Rectal smooth muscle tissue (tissue), 1 donor: Measurements from ENCODE around the gene SLC27A4.

Experiments
- H3K27ac ChIP-seq: one replicate; pipeline ENCODE4 v1.7.0; 2013; ENCODE audit warnings: low read depth, low read length, inconsistent platforms
- H3K27me3 ChIP-seq: one replicate; pipeline ENCODE4 v1.7.0; 2013; ENCODE audit warnings: low read length; ENCODE audit not compliant: control insufficient read depth, insufficient read depth
- H3K36me3 ChIP-seq: one replicate; pipeline ENCODE4 v1.7.0; 2013; ENCODE audit warnings: low read length; ENCODE audit not compliant: control insufficient read depth, insufficient read depth
- H3K4me1 ChIP-seq: one replicate; pipeline ENCODE4 v1.7.0; 2013; ENCODE audit warnings: low read length; ENCODE audit not compliant: control insufficient read depth, insufficient read depth
- H3K4me3 ChIP-seq: one replicate; pipeline ENCODE4 v1.7.0; 2013; ENCODE audit warnings: low read length
- H3K9ac ChIP-seq: one replicate; pipeline ENCODE4 v1.7.0; 2013; ENCODE audit warnings: low read length

The SLC27A4 gene

DNA sequence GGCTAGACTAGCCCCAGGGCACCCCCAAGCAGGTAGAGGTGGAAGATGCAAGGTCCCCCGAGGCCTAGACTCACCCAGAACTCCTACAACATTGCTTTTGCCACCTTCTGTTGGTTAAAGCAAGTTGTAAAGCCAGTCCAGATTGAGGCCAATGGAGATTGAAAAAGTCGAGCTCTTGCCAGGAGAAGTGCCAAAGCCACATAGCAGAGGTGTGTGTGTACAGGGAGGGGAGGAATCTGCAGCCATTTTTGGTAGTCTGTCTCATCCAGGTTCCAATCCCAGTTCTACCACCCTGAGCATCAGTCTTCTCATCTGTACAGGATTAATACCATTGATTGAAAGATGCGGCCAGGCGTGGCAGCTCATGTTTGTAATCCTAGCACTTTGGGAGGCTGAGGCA is 18.5 kb downstream of the SLC27A4 start:
- no peaks in the 10 kb centered on the region for H3K27me3 ChIP-seq
- peaks cover 9% of the 10 kb centered on the region for H3K4me1 ChIP-seq
- H3K4me3 ChIP-seq, result no peak overlapping the region
- no peak overlapping the region for H3K27ac ChIP-seq
- peaks cover 8% of the 10 kb centered on the region for H3K36me3 ChIP-seq
- H3K9ac ChIP-seq, result no peak overlapping the region

DNA sequence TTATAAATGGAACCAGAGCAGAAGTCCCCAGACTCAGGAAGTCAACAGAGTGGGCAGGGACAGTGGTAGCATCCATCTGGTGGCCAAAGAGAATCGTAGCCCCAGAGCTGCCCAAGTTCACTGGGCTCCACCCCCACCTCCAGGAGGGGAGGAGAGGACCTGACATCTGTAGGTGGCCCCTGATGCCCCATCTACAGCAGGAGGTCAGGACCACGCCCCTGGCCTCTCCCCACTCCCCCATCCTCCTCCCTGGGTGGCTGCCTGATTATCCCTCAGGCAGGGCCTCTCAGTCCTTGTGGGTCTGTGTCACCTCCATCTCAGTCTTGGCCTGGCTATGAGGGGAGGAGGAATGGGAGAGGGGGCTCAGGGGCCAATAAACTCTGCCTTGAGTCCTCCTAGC is 20.5 kb downstream of the SLC27A4 start:
- Histone ChIP-seq H3K36me3 (peaks cover under 1% of the 10 kb centered on the region), H3K9ac (no peak overlapping the region), H3K4me1 (peaks cover 14% of the 10 kb centered on the region), H3K27ac (no peak overlapping the region), H3K27me3 (no peaks in the 10 kb centered on the region), H3K4me3 (no peak overlapping the region)

DNA sequence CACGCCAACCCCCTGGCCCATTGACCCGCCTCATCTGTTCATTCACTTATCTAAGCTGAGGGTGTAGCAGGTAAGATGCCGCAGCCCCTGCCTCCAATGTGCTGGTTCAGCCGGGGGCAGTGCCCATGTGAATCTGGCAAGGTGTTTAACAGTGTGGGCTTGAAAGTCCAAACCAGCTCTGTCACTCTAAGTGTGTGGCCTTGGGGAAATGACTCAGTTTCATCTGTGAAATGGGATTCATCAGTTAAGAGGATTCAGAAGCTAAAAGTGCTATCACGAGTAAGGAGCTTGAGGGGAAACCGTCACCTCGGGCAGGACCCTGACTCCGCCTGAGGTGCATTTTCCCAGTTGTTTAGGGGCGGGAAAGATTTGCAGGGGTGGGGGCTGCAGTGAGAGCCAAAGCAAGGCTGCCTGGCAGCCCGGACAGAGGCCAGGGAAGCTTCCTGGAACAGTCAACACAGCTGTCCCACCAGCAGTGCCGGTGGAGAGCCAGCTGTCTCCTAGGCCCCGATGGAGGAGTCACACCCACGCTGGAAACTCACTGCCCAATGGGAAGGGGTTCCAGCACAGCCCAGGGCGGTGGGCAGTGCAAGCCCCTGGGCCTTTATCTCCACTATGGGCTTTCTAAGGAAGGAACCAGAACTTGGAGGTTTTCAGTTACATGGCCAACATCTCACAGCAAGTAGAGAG is 21.1 kb downstream of the SLC27A4 start:
- H3K27me3 ChIP-seq, result no peaks in the 10 kb centered on the region
- no peak overlapping the region for H3K27ac ChIP-seq
- peak overlapping the region; percentile 90 for H3K4me3 ChIP-seq
- H3K9ac ChIP-seq, result peak overlapping the region; percentile 70
- no peaks in the 10 kb centered on the region for H3K36me3 ChIP-seq
- peaks cover 14% of the 10 kb centered on the region for H3K4me1 ChIP-seq

DNA sequence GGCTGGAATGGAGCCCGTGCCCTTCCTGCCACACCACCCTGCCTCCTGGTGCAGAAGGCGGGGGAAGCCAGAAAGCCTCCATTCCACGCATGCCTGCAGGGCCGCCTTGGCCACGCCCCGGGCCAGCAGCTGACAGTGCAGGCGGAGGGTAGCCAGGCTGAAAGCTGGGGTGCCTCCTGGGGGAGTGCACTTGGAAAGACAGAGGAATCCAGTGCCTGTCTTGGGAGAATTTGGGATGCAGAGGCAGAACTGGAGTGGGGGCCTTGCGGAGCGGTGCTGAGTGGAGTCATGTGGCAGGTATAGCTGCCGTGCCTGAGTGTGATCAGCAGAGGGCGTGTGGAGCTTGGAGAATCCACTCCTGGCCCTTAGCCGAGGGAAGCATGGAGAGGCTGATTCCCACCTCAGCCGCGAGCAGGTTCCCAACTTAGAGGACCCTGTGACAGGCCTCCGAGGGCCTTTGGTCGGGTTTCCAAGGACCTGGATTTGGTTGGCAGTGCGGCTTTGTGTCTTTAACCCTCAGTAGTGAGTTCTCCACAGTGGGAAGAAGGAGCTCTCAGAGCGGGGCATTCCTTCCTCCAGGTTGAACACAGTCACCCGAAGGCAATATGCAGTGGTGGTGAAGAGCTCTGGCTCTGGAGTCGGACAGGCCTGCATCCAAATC is 21.8 kb downstream of the SLC27A4 start:
- no peaks in the 10 kb centered on the region for H3K36me3 ChIP-seq
- H3K27ac ChIP-seq, result no peak overlapping the region
- peak overlapping the region; percentile 70 for H3K9ac ChIP-seq
- H3K4me1 ChIP-seq, result peaks cover 14% of the 10 kb centered on the region
- peak overlapping the region; percentile 90 for H3K4me3 ChIP-seq
- H3K27me3 ChIP-seq, result no peaks in the 10 kb centered on the region

DNA sequence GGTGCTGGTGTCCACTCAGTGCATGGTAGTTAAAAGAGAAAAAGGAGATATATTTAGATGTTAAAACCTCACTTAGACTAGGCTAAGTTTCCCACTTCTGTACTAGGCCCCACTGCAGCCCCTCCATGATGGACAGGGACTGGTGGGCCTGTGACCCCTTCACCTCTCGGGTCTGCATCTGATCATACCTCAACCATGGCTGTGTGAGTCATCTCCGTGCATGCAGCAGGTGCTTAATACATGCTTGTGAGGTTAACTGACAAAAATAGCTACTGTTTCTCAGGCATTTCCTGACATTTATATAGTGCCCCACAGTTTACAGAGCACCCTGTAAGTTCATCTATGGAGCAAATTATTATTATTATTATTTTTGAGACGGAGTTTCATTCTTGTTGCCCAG is 22.4 kb downstream of the SLC27A4 start:
- no peaks in the 10 kb centered on the region for H3K36me3 ChIP-seq
- H3K9ac ChIP-seq, result no peak overlapping the region
- H3K27ac ChIP-seq, result no peak overlapping the region

DNA sequence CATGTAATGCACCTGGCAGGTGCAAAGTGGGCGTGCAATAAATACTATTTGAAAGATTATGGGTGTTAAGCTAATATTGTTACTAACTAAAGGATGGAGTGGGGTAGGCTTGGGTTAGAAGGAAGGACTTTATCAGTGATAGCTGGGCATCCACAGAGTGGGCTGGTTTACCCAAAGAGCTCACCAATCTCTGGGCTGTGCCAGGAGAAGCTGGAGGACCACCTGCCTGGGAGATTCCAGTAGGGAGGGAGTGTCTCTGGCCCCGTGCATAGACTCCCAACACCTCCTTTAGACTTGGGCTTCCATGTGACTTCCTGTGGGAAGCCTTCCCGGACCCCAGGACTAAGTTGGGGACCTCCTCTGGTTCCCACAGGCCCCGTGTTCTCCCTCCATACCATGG is 25.2 kb downstream of the SLC27A4 start:
- H3K4me1 ChIP-seq, result peaks cover 17% of the 10 kb centered on the region
- H3K27me3 ChIP-seq, result no peaks in the 10 kb centered on the region
- H3K27ac ChIP-seq, result no peak overlapping the region
- peak overlapping the region; percentile 64 for H3K4me3 ChIP-seq
- H3K36me3 ChIP-seq, result no peaks in the 10 kb centered on the region
- H3K9ac ChIP-seq, result peak overlapping the region; percentile 28

More for the DNA sequence above, 22.4 kb downstream of the SLC27A4 start:
- H3K4me3 ChIP-seq, result no peak overlapping the region
- H3K27me3 ChIP-seq, result no peaks in the 10 kb centered on the region
- H3K4me1 ChIP-seq, result peaks cover 14% of the 10 kb centered on the region

DNA sequence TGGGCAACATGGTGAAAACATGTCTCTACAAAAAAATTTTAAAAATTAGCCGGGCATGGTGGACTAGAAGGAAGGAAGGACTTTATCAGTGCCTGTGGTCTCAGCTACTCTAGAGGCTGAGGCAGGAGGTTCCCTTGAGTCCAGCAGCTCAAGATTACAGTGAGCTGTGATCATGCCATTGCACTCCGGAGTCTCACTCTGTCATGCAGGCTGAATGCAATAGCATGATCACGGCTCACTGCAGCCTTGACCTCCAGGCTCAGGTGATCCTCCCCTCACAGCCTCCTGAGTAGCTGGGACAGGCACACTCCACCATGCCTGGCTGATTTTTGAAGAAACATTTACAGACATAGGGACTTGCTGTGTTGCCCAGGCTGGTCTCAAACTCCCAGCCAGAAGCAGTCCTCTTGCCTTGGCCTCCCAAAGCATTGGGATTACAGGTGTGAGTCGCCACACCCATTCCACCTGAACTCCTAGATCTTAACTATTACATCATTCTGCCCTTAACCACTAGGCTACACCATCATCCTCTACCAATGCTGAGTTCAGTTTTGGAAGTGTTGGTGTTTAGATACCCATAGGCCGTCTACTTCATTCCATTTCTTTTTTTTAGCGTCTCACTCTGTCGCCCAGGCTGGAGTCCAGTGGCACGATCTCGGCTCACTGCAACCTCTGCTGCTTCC is 28.8 kb downstream of the SLC27A4 start:
- H3K4me3 ChIP-seq, result no peak overlapping the region
- no peak overlapping the region for H3K27ac ChIP-seq
- no peaks in the 10 kb centered on the region for H3K36me3 ChIP-seq
- peaks cover 17% of the 10 kb centered on the region for H3K4me1 ChIP-seq
- H3K27me3 ChIP-seq, result no peaks in the 10 kb centered on the region
- H3K9ac ChIP-seq, result no peak overlapping the region

DNA sequence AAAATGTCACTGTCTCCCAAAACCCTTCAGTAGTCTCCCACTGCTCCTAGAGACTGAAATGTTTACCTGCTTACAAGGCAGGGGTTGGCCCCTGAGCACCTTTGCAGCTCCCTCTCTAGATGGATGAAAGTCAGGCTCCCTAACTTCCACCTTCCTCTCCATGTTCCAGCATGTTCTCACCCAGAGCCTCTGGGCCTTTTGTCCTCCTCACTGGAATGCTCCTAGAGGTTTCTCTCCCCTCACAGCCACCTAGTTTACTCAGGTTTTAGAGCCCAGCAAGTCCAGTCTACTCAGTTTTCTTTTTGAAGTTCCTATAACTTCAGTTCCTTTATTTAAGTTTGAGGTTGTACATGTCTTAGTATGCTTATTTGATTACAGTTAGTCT is 30.0 kb downstream of the SLC27A4 start:
- H3K4me3 ChIP-seq, result peak overlapping the region; percentile 98
- H3K4me1 ChIP-seq, result peaks cover 13% of the 10 kb centered on the region
- H3K36me3 ChIP-seq, result peaks cover 2% of the 10 kb centered on the region
- peak overlapping the region; percentile 93 for H3K27ac ChIP-seq
- H3K27me3 ChIP-seq, result no peaks in the 10 kb centered on the region
- H3K9ac ChIP-seq, result peak overlapping the region; percentile 96

DNA sequence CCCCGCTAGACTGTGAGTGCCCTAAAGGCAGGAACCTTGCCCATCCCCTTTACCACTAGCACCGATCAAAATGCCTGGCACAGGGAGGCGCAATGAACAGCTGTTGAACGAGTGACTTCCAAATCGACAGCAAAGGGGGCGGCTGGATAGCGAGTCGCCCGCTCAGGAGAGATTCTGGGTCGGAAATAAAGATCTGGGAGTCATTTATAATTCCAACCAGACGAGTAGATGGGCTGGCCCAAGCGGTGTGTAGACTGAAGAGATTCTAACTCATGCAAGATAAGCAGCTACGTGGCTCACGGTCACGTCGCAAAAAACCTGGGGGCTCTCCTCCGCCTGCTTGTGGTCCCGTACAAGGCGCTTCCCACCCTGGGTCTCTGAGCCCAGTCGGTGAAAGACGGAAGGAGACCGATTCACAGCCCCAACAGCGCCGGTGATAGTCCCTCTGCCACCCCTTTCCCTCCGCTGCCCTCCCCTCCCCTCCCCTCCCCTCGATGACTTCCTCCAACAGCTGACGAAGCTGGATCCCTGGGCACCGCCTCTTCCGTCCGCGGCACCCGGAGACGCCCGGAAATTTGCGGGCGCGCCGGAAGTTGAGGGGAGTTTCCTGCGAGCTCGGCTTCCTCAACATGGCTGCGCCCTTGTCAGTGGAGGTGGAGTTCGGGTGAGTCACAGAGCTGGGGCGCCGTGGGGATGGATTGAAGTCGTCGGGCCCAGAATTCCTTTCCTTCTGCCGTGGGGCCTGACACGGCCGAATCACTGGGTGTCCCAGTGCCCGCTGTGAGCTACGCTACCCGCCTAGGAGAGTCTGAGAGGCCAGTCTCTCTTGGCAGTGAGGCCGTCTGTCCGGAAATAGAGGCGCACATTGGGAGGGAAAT is 30.7 kb downstream of the SLC27A4 start, which contains the start of gene URM1:
TSS of gene URM1 (plus strand) at position 623 of the 878 bp plus-strand sequence. CDS start at position 630, 7 bp downstream.
- Histone ChIP-seq H3K9ac (peak within 1 kb of the TSS; percentile 96), H3K36me3 (peaks cover 2% of the 10 kb centered on the region), H3K27ac (peak within 1 kb of the TSS; percentile 93), H3K4me1 (peaks cover 13% of the 10 kb centered on the region), H3K27me3 (no peaks in the 10 kb centered on the region), H3K4me3 (peak within 1 kb of the TSS; percentile 98)

DNA sequence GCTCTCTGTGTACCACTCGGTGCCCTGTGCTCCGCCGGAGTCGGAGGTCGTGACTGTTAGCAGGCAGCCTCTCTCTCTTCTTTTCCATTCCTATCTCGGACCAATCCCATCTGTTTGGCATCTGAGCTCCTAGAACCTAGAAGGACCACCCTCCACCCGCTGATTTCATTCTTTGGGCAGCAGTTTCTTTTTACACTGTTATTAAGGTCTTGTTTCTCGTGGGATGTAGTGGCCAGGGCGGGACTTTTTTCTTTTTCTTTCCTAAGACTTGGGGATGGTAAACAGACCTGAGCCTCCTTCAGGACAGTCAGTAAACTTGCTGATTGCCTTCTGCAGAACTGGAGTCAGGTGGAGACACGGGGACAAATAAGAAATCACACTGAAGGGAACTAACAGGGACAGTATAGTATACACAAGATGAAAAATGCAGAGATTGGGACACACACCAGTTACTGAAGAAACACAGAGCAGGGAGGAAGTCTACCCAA is 31.3 kb downstream of the SLC27A4 start:
- Histone ChIP-seq H3K27ac (peak overlapping the region; percentile 76), H3K27me3 (no peaks in the 10 kb centered on the region), H3K4me1 (peaks cover 13% of the 10 kb centered on the region), H3K9ac (peak overlapping the region; percentile 82), H3K4me3 (peak overlapping the region; percentile 80), H3K36me3 (peaks cover 2% of the 10 kb centered on the region)

DNA sequence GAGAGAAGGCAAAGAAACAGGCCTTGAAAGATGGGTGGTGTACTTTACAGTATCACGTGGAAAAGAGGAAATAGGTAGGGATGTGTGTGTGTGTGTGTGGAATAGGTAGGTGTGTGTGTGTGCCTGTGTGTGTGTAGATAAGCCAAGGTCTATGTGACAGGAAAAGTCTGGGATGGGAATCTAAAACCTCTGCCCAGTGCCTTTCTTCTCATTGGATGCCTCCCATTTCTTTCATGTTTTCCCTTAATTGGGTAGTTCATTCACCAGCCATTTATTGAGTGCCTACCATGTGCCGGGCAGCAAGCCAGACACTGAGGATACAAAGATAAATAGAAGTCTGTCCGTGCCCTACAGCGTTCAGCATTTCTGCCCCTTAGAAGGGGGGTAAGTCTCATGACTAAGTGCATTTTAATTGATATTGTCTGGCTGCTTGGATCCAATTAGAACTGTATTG is 31.9 kb downstream of the SLC27A4 start:
- Histone ChIP-seq H3K9ac (peak overlapping the region; percentile 82), H3K27ac (no peak overlapping the region), H3K36me3 (peaks cover 2% of the 10 kb centered on the region), H3K4me3 (peak overlapping the region; percentile 80), H3K4me1 (peaks cover 13% of the 10 kb centered on the region), H3K27me3 (no peaks in the 10 kb centered on the region)
